ENCODE measurements around the gene MAST1.
A peak's percentile ranks its signal among the peaks of the same experiment; 100 is the strongest.

The MAST1 gene

GRCh38 chr19:12867120-12868099 is 29.1 kb downstream of the MAST1 start:
- peak in 1 of 2 donors; percentile 60 for DNase-seq (ENCODE audit: extremely low read depth in 1 of 2, low read depth in 1 of 2)

- DNase-seq (ENCODE audit: extremely low read depth in 1 of 2, low read depth in 1 of 2), result no peak
Measured at GRCh38 chr19:12868540-12869112, 30.3 kb downstream of the MAST1 start.

- no peak for DNase-seq (ENCODE audit: extremely low read depth in 1 of 2, low read depth in 1 of 2)
Measured at GRCh38 chr19:12871681-12872080, 33.4 kb downstream of the MAST1 start.

GRCh38 chr19:12872255-12872654 is 33.9 kb downstream of the MAST1 start:
- no peak for DNase-seq (ENCODE audit: extremely low read depth in 1 of 2, low read depth in 1 of 2)

GRCh38 chr19:12872941-12873890 is 34.9 kb downstream of the MAST1 start:
- DNase-seq (ENCODE audit: extremely low read depth in 1 of 2, low read depth in 1 of 2), result peak in 1 of 2 donors; percentile 32

GRCh38 chr19:12873891-12874745 is 35.8 kb downstream of the MAST1 start:
- DNase-seq (ENCODE audit: extremely low read depth in 1 of 2, low read depth in 1 of 2), result no peak

GRCh38 chr19:12875086-12875485 is 36.8 kb downstream of the MAST1 start:
- no peak for DNase-seq (ENCODE audit: extremely low read depth in 1 of 2, low read depth in 1 of 2)

- no peak for DNase-seq (ENCODE audit: extremely low read depth in 1 of 2, low read depth in 1 of 2)
Measured at GRCh38 chr19:12880551-12881171, 42.3 kb downstream of the MAST1 start.

- peak; percentile 72 to 74 for DNase-seq (ENCODE audit: extremely low read depth in 1 of 2, low read depth in 1 of 2)
Measured at GRCh38 chr19:12881172-12881808, 43.0 kb downstream of the MAST1 start, which contains the start of gene DNASE2. DNASE2 (minus strand) TSS chr19:12881449; CDS start chr19:12881375, 74 bp downstream.

- DNase-seq (ENCODE audit: extremely low read depth in 1 of 2, low read depth in 1 of 2), result no peak
Measured at GRCh38 chr19:12882589-12882988, 44.3 kb downstream of the MAST1 start.

- DNase-seq (ENCODE audit: extremely low read depth in 1 of 2, low read depth in 1 of 2), result no peak
Measured at GRCh38 chr19:12884202-12884601, 45.9 kb downstream of the MAST1 start.

- no peak for DNase-seq (ENCODE audit: extremely low read depth in 1 of 2, low read depth in 1 of 2)
Measured at GRCh38 chr19:12884627-12884925, 46.3 kb downstream of the MAST1 start.

GRCh38 chr19:12884926-12885748 is 46.8 kb downstream of the MAST1 start:
- DNase-seq (ENCODE audit: extremely low read depth in 1 of 2, low read depth in 1 of 2), result peak; percentile 60 to 71

- no peak for DNase-seq (ENCODE audit: extremely low read depth in 1 of 2, low read depth in 1 of 2)
Measured at GRCh38 chr19:12885749-12886650, 47.7 kb downstream of the MAST1 start.

- no peak for DNase-seq (ENCODE audit: extremely low read depth in 1 of 2, low read depth in 1 of 2)
Measured at GRCh38 chr19:12886651-12886968, 48.3 kb downstream of the MAST1 start.

GRCh38 chr19:12886969-12887747 is 48.8 kb downstream of the MAST1 start, which contains the start of gene KLF1:
KLF1 (minus strand) TSS chr19:12887201; CDS start chr19:12887140, 61 bp downstream.
- no peak for DNase-seq (ENCODE audit: extremely low read depth in 1 of 2, low read depth in 1 of 2)

All from activated CD8-positive, alpha-beta memory T cell treated with anti-CD3 and anti-CD28 coated beads for 1 hour (primary cell).